Measurements from ENCODE around the gene RSPH4A.
A peak's percentile ranks its signal among the peaks of the same experiment; 100 is the strongest.
"Not testable (repeated sequence)": the region's sequence is repeated elsewhere in the genome, so short reads cannot be mapped to it uniquely, and the experiment has no call there.

RSPH4A gene

DNA sequence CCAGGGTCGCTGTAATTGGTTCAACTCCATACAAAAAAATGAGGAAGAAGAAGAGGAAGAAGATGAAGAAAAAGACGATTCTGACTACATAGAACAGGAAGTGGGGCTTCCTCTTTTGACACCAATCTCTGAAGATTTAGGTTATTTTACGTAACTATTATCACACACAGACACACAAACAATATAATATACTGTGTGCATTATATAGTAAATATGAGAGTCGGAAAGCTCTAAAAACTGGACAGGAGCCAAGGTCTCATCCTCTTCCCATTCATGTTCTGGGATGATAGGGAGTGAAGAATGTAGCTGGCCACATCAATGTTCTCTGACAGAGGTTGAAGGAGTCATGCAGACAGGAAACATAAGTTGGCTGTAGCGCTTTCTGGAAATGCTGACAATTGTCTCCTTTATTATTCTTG is 13.3 kb downstream of the RSPH4A start:
- DNase-seq = no peak

DNA sequence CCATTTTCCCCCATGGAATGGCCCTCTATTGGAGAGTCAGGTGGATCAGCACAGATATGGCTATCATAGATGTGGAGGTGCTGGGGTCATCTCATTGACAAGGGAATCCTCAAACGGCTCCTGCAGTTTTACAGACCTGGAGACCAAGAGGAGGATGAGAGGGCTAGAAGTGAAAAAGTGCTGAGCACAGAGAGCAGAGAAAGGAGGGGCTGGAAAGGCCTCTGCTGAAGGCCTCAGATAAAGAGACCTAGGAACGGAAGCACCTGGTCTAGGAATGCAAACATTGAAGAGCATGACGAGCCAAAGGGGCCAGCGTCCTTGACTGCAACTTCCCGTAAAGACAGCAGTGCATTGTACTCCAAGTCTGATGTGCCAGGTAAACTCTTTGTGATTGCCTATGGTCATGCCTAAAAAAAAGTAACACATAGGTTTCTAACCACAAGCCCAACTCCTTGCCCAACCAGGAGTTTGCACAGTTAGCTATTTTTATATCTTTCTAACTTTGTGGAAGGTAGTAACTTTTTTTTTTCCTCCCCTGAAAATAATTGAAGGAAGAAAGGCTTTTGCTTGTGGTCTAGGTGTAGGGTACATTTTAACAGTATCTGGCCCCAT is 15.2 kb downstream of the RSPH4A start:
- DNase-seq = peak; percentile 87

DNA sequence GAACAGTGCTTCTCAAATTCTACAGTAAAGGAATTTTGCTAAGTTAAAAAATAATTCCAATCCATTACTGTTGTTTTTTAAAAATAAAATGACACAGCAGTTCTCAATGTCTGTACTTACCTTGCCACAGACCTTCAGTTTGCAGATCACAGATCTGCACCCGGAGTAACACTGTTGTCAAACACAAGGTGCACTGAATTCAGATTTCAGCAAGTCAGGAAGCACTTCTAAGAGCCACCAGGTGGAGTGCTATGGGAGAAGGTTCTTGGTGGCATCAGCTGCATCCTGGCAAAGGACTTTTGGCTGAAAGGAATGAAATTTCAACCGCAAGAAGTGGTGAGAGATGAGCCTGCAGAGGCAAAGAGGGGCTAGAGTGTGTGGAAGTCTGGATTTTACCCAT is 17.4 kb downstream of the RSPH4A start:
- DNase-seq = no peak

DNA sequence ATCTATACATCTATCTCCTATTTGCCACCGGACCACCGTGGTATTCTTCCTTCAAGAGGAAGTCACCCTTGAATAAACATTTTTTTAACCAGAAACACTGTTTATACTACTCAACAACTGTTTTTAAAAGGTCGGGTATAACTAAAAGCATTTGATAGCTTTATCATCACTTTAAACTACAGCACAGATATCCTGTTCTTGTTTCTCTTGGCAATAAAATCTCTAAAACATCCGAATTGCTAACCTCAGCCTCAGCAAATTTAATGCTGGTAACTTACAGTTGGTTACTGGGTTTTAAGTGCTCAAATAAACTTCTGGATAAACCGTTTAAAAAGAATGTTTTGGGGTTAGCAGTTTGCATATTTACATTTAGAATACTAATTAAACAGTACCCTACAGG is 31.9 kb downstream of the RSPH4A start:
- no peak for DNase-seq

DNA sequence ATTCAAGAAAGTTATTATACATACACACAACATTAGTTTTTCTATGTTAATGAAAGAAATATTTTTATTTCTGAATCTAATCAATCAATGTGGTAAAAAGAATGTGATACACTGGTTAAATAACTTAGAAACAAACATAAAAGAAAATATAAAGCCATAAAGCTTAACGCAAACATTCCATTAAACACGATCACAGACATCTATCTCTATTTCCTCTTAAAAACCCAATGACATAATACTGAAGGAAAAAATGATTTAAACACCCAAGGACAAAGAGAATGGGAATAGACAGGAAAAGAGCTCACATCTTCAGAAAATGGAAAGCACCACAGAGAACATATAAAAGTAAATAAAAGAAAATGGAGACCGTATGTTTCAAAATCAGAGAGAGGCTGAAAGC is 32.9 kb downstream of the RSPH4A start:
- no peak for DNase-seq

DNA sequence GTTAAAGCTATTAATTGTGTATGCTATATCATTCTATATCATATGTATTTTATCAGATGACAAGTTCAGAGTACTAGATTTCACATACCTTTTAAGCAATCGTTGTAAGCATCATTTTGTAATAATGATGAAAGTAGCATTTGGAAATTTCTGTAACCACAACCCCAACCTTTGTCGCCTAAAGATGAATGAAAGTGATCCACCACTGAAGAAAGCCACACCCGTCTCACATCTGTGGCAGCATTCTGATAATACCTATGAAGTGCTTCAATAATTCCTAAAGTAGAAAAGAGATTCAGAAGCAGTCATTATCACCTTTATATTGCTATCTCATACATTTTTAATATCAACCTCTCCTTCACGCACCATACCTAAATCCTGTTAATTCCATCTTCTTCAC is 35.6 kb downstream of the RSPH4A start:
- no peak for DNase-seq

DNA sequence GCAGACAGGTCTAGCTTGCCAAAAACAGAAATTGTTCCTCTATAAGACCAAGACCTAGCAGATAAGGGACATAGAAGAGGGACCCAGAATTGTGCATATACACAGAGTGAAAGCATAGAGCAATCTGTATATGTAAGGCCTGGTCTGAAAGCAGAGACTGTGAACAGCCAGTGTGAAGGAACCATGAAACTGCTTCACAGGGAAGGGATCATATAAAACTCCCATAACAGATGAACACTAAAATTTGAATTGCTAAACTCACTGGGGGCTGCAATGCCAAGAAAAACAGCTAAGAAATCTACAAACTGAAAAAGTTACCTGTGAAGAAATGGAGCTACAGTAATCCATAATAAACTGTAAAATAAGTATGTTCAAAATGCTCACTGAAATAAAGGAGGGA is 45.3 kb downstream of the RSPH4A start:
- no peak for DNase-seq

DNA sequence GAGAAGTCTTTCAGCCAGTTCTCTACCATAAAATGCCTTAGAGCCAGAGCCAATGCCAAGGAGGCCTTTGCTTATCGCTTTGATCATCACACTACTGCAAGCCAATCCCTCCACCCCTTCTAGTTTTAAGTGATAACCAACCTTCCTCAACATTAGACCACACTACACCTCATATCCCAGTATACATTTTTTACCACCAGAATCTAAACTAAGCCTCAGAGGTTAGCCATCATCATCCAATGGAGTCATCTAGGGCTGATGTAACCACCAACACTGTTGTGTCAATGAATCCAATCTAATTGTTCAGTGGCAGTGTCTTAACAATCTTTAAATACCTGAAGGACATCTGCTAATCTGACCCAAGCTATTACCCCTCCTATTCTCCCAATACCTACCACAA is 45.9 kb downstream of the RSPH4A start:
- no peak for DNase-seq

DNA sequence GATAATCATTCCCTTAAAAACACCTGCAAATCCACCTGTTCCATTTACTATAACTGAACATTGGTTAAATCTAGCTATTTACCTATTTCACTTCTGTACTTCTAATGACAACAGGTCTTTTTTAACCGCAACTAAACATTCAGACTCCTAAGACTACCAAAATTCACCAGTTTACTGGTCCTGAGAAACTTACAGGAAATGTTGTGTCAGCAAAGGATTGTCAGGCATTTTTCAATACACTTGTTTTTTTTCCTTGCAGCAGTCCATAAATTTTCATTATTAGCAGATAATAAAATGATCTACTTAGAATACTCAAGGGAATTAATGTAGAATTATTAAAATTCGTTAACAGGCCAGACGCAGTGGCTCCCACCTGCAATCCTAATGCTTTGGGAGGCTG is 47.0 kb downstream of the RSPH4A start:
- DNase-seq = no peak

DNA sequence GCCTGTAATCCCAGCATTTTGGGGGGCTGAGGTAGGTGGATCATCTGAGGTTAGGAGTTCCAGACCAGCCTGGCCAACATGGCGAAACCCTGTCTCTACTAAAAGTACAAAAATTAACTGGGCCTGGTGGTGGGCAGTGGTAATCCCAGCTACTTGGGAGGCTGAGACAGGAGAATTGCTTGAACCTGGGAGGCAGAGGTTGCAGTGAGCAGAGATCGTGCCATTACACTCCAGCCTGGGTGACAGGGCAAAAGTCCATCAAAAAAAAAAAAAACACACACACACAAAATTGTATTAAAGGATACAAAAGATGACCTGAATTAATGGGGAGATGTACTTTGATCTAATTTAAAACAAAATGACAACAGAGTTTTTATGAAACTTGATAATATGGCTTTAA is 47.9 kb downstream of the RSPH4A start:
- not testable (repeated sequence) for DNase-seq

DNA sequence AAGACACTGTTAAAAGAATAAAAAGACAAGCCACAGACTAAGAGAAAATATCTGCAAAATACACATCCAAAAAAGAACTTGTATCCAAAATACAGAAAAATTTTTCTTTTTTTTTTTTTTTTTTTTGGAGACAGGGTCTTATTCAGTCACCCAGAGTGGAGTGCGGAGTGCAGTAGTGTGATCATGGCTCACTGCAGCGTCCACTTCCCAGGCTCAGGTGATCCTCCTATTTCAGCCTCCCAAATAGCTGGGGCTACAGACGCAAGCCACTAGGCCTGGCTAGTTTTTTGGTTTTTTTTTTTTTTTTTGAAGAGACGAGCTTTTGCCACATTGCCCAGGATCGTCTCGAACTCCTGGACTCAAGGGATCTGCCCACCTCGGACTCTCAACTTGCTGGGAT is 49.2 kb downstream of the RSPH4A start:
- no peak for DNase-seq

DNA sequence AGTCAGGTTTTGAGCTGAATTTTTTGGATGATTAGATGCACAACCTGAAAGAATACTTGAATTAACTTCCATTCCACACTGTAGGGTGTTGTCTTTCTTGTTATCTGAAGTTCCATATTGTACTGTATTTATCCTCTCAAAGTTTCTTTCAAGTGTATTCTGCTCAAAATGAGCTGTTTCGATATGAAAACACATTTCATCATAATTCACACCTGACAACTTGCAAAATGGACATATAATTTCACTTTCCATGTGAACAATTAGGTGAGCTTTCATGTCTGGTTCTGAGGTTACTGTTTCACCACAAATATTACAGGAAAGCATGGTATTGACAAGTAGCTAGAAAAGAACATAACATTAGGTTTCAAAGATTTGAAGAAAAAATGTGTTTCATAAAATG is 50.6 kb downstream of the RSPH4A start:
- no peak for DNase-seq

DNA sequence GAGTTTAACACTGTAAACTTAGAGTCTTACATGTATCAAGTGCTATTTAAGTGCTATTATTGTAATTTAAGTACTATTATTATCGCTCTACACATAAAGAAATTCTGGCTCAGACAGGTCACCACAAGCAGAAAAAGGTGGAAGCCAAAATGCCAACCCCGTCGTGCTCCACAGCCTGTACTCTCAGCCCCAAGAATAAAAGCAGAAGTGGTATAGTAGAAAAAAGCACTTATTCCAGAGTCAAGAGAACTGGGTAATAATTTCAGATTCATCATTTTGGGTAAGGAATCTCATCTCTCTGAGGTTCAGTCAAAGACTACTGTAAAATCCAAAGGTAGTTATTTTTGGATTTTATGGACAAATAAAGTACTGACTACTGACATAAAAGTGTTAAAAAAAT is 51.3 kb downstream of the RSPH4A start:
- no peak for DNase-seq

DNA sequence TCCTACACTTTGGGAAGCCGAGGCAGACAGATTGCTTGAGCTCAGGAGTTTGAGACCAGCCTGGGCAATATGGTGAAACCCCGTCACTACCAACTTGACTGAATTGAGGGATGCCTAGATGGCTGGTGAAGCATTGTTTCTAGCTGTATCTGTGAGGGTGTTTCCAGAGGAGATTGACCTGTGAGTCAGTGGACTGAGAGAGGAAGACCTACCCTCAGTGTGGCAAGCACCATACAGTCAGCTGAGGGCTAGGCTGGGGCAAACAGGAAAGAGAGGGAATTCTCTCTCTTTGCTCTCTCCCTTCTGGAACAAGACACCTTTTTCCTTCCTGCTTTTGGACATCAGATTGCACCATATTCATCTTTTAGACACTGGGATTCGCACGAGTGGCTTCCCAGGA is 56.0 kb downstream of the RSPH4A start:
- DNase-seq = no peak

DNA sequence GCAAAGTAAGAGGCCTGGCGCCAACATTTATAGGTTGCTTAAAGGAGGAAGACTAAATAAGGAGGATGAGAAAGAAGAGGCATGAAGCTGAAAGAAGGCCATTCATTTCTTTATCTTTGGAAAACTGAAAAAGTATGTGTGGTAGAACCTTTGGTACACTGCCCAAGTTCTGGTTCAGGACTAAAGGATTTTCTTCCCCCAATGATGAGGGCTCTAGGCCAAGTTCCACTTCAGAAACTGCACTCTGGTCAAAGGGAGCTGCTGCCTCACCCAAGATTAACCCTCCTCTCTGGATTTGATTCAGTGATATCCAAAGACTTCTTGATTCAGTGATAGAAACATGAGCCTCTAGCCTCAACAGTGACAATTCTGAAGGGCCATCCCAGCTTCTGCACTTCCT is 59.7 kb downstream of the RSPH4A start:
- no peak for DNase-seq

DNA sequence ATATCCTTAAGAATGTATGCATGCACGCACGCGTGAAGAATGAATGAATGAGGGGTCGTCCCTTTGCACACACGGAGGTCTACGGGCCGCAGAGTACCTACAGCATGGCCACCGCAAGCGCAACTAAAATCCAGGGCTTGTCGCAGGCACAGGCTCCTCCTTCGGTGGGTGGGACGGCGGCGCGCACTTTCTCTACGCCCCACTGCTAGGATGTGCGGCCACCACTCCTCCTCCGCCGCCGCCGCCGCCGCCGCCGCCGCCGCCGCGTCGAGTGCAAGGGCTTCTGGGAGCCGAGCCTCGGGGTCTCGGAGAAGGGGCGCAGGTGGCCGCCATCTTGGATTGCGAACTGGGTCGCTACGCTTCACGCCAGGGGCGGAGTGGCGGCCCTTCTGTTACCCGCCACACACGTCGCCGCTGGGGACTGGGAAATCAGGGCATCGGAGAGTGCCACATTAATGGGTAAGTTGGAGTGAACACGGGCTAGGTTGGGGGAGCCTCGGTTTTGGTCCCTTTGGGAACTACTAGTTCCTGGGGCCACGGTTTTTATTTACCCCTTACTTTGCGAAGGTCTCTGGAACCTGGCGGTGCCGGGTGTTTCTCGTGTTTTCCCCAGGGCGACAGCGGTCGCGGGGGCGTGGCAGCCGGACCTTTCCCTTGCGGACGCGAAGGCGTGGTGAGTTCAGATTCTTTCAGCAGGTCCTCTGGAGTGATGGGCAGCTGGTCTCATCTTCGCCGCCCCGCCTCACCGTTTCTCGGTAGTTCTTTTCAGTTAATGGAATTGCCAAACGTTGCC is 64.8 kb downstream of the RSPH4A start, which contains the start of gene KPNA5:
TSS of gene KPNA5 (plus strand) at position 332 of the 793 bp plus-strand sequence. CDS start at position 456, 124 bp downstream.
- peak; percentile 82 for DNase-seq

DNA sequence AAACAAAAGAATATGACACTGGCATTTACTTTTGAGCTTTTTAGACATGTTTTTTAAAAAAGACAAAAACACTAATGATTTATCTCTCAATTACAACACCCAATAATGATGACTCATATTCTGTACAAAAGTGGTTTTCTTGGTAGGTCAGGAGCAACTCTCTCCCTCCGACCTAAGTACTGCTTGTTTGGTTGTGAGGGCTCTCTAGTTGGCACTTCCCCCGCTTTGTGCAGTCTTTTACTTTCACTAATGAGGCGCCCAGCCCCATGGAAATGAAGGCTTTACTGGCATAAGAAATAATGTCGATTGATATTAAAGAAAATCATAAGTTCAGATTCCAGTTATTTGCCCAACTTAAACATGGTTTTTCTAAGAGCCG is 66.0 kb downstream of the RSPH4A start:
- DNase-seq = no peak

Measured in SHP77 treated with DMSO at 0.1 percent for 48 hours (cell line).